WI38 (cell line): ENCODE data around the gene NTN5.

Source experiments
- H3K4me3 ChIP-seq: 2 replicates; pipeline ENCODE4 v1.5.1; 2011; ENCODE audit warnings: low read depth, mild to moderate bottlenecking, control low read depth, low read length
- TF ChIP-seq, protein P1 (sequence below): IDR thresholded peaks from 2 replicates; pipeline ENCODE4 v1.5.1; 2012; ENCODE audit warnings: low read depth, mild to moderate bottlenecking, control low read depth, low read length

Gene NTN5

DNA sequence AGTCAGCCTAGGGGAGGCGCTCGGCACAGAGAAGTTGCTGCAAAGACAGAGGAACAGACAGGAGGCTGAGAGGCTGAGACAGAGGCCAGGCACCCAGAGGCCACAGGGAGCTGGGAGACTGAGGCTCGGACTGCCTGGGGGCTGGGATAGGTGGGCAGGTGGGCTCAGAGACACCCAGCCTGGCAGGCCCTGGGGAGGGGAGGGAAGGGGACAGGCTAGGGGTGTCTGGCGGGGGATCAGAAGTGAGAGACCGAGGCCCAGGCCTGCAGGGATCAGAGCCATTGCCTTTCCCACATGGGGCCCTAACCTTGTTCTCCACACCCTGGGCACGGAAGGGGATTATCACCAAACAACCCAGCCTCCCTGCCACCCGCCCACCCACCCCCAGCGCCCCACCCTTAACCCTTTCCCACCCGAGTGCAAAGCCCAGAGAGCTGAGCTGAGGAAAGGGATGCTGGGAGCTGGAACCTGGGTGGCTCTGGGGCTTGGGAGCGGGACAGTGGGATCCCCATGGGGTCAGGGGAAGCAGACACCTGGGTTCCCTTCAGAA is 1.3 kb downstream of the NTN5 start:
- H3K4me3 ChIP-seq = no peak overlapping the region
- TF ChIP-seq, protein P1, sequence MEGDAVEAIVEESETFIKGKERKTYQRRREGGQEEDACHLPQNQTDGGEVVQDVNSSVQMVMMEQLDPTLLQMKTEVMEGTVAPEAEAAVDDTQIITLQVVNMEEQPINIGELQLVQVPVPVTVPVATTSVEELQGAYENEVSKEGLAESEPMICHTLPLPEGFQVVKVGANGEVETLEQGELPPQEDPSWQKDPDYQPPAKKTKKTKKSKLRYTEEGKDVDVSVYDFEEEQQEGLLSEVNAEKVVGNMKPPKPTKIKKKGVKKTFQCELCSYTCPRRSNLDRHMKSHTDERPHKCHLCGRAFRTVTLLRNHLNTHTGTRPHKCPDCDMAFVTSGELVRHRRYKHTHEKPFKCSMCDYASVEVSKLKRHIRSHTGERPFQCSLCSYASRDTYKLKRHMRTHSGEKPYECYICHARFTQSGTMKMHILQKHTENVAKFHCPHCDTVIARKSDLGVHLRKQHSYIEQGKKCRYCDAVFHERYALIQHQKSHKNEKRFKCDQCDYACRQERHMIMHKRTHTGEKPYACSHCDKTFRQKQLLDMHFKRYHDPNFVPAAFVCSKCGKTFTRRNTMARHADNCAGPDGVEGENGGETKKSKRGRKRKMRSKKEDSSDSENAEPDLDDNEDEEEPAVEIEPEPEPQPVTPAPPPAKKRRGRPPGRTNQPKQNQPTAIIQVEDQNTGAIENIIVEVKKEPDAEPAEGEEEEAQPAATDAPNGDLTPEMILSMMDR = no peak

DNA sequence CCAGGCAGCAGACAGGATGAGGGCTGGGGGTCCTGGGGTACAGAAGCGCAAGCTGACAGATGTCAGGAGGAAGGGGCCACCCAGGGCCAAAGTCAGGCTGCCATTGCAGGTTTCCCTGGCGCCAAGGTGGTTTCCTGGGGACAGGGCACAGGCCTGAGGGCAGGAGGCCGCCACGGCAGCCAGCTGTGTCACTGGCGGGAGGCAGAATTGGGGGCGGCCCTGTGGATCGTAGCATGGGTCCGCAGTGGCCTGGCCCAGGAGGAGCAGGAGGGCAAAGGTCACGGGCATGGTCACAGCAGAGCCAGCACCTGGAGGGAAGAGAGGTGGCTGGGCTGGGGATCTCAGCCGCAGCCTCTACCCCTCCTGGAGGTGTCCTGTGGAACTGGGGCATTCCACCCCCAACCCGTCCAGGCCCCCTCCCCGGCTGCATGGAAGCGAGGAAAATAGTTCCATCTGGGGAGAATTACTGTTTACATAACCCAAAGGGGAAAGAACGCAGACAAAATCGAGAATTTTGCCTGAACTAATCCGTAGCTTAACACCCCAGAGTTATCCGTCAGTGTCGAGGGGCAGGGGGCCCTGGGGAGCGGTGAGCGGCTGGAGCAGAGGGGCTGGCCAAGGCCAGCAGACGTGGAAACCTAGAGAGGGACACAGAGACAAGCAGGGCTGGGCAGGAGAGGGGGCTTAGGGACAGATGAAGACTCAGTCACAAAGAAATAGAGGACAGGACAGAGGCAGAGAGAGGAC is 1.9 kb downstream of the NTN5 start:
- TF ChIP-seq, protein P1 = no peak
- H3K4me3 ChIP-seq = no peak overlapping the region

DNA sequence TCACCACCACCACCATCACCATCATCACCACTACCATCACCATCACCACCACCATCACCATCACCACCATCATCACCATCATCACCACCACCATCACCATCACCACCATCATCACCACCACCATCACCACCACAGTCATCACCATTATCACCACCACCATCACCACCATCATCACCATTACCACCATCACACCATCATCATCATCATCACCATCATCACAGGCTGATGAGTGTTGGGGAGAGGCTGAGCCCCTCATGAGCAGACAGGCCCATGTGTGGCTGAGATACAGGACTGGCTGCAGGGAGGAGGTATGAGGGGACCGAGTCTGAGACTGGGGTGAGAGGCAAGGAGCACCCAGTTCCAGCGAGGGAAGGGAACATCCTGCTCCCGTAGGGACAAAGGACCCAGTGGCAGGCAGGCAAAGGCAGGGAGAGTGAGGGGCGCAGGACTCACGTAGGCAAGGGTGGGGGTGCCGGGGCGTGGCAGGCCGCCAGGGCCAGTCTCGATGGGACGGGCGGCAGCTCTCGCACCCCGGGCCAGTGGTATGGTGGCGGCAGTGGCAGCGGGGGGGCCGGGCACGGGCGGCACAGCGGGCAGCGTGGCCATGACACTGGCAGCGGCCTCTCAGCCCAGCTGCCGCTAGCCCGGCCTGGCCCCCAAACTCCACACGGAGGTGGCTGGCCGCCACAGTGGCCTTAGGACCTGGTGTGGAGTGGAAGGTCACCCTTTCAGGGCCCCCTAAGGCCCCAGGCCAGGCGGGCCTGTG is 2.7 kb downstream of the NTN5 start:
- no peak overlapping the region for H3K4me3 ChIP-seq
- TF ChIP-seq, protein P1 = no peak

DNA sequence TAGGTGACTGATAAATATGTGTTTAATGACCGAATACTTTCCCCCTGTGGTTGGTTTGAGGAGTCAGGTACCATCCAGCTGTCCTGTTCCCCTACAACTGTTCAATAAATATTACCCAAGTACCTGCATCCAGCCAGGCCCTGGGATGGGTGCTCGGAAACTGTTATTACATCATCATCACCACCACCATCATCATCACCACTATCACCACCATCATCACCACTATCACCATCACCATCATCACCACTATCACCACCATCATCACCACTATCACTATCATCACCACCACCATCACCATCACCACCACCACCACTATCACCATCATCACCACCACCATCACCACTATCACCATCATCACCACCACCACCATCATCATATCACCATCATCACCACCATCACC is 4.1 kb downstream of the NTN5 start:
- no peak overlapping the region for H3K4me3 ChIP-seq
- TF ChIP-seq, protein P1 = no peak

DNA sequence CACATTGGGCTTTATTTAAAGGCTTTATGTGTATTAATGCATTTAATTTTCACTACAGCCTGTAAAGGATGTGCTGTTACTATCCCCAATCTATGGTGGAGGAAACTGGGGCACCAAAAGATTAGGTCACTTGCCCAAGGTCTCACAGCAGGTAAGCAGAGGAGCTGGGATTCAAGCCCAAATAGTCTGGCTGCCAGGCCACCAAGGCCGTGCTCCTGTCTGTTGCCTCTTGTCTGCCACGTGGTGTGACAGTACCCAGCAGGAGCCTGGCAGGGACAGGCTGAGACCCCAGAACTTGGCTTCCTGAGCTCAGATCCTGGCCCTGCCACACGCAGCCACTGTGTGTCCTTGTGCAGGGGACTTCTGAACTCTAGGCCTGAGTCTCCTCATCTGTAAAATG is 4.5 kb downstream of the NTN5 start:
- TF ChIP-seq, protein P1 = no peak
- H3K4me3 ChIP-seq = no peak overlapping the region

DNA sequence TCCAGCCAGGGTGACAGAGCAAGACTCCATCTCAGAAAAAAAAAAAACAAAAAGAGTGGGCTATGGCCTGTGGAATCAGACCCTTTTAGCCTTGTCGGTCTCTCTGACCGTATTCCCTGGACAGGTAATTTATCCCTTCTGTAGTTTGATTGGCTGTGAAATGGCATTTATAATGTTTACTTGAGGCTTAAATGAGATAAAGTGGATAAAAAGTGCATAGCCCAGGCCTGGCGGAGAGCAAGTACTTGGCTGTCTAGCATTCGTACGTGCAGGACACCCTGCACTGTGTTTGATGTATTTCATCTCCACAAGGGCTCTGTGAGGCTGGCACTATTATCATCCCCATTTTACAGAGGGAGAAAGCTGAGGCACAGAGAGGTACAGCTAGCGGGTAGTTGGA is 7.0 kb downstream of the NTN5 start:
- no peak overlapping the region for H3K4me3 ChIP-seq
- TF ChIP-seq, protein P1 = no peak

DNA sequence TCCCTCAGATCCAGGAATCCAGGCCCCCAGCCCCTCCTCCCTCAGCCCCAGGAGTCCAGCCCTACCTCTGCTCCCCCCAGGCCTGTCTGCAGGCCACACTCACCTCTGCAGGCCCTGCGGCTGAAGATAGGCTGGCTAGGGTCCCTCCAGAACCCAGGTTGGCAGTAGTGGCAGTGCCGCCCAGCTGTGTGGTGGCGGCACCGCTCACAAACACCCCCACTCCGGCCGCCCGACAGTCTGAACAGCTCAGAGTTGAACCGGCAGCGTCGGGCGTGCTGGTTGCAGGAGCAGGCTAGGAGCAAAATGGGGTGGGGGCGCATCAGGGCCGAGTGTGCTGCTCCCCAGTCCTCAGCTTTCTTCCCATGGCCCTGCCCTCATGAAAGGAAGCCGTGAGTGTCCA is 8.3 kb downstream of the NTN5 start:
- TF ChIP-seq, protein P1 = no peak

More for the DNA sequence above, 8.3 kb downstream of the NTN5 start:
- no peak overlapping the region for H3K4me3 ChIP-seq
